Aorta (tissue), 5 donors: ENCODE measurements around the gene DMC1. TPM values are rescaled to one million over a fixed set of nuclear protein-coding genes. Genes with fewer than 3 reads are reported as not detected.

Experiments
- ATAC-seq: fragments of 200-7000 bp; cut with Tn5 transposase; one replicate; pipeline ENCODE4 v1.9.1; 2022; ENCODE audit warnings: moderate library complexity; ENCODE audit not compliant: low FRiP score
- DNase-seq, 2 donors: peaks; one replicate each; pipeline ENCODE4 v3.0.0-alpha.2; 2020
- H3K27ac ChIP-seq, 2 donors: one replicate each; pipeline ENCODE4 v1.5.1; 2013; ENCODE audit warnings: low read length in 2 of 2, mild to moderate bottlenecking in 2 of 2, moderate library complexity in 2 of 2, control low read depth in 1 of 2, inconsistent platforms in 1 of 2, low read depth in 1 of 2
- H3K27me3 ChIP-seq, 2 donors: one replicate each; pipeline ENCODE4 v1.6.1; 2013; ENCODE audit warnings: control low read depth in 1 of 2, low read length in 1 of 2, mild to moderate bottlenecking in 1 of 2, moderate library complexity in 1 of 2; ENCODE audit not compliant: insufficient read depth in 2 of 2, control insufficient read depth in 1 of 2
- H3K36me3 ChIP-seq, 2 donors: one replicate each; pipeline ENCODE4 v1.6.1; 2013; ENCODE audit warnings: control low read depth in 1 of 2, low read length in 1 of 2, mild to moderate bottlenecking in 1 of 2; ENCODE audit not compliant: insufficient read depth in 2 of 2, control insufficient read depth in 1 of 2
- H3K4me1 ChIP-seq, 2 donors: one replicate each; pipeline ENCODE4 v1.6.1; 2013; ENCODE audit warnings: low read length in 2 of 2, control low read depth in 1 of 2, mild to moderate bottlenecking in 1 of 2, moderate library complexity in 1 of 2; ENCODE audit not compliant: insufficient read depth in 2 of 2, control insufficient read depth in 1 of 2
- H3K4me3 ChIP-seq, 2 donors: one replicate each; pipeline ENCODE4 v1.5.1; 2013; ENCODE audit warnings: low read length in 2 of 2, control low read depth in 1 of 2, mild to moderate bottlenecking in 1 of 2
- H3K9me3 ChIP-seq: one replicate; pipeline ENCODE4 v1.6.1; 2013; ENCODE audit warnings: mild to moderate bottlenecking, low read length; ENCODE audit not compliant: control insufficient read depth
- WGBS, 2 donors: extraction: QIAGEN DNeasy Blood & Tissue Kit; methylation state at CpG; one replicate each; pipeline ENCODE4 v1.1.7; 2013; 5-methylcytosine and 5-hydroxymethylcytosine counted together
- intact Hi-C, 2 donors: fragments of 100-400 bp; cut with DNase I; formaldehyde crosslinking; loops; one replicate each; pipeline versions ENCODE4 v1.14.2 to v1.15.0; 2022
- polyA plus RNA-seq, 2 donors: library from polyadenylated mRNA; stranded (reverse); fragments of 200-250 nt; gene quantifications; one replicate each; pipeline ENCODE4 v1.2.3, GENCODE V29; 2013
- total RNA-seq, 2 donors: library from RNA; stranded (reverse); fragmentation: NEBNext Ultra II Directional; extraction: Animal tissue kit (Norgen Biotek cat#: 25700); gene quantifications; one replicate each; pipeline ENCODE4 v1.2.1, GENCODE V29; 2021
- donor health status: healthy with polysubstance abuse.
- donor health status: Bipolar disorder and iron deficiency.
- donor health status: DM: no; HTN: no; CAD: no.
- donor health status: DM: no; HTN: no; CAD: no.
- donor health status: DM: yes; HTN: yes; CAD: no.

The DMC1 gene
- total and polyA plus RNA-seq, 4 donors = 0.84 to 2.5 (median 1.5) TPM

DNA sequence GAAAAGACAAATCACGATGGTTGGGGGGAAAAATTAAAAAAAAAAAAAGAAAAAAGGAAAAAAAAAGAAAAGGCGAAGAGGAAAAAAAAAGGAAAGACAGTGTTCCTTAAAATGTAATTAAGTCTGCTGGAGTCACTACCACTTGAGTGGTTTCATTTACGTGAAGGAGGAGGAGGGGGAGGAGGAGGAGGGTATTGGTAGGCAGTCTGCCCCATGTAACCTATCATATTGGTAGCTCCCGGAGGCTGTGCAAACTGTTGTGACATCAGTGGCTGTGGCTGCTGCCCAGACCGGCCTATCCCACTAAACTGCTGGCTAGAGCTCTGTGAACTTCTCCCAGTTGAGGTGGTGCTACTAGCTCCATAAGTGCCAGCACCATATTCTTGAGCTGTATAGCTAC, 84.2 kb downstream of the DMC1 start:
- intact Hi-C loops = no loop called here
- H3K27ac ChIP-seq = no peak overlapping the region
- H3K9me3 ChIP-seq = no peaks in the 10 kb centered on the region

DNA sequence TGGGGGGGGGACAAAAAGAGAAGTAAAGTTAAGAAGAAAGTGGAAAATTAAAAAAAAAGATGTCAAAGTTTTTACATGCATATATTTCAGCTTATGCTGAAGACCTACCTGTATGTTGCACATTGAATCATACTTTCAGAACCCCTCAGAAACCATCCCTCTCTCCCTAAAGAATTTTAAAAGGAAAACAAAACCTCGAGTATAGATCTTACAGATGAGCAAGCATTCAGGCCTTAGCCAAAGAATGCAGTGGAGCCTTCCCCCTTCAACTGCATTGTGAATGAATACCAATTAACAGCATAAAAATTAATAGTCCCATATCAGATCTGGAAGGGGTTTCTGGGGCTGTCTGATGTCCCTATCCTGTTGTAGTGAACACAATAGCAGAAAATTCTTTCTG, 85.7 kb downstream of the DMC1 start:
- H3K27me3 ChIP-seq = no peaks in the 10 kb centered on the region
- H3K27ac ChIP-seq = no peak overlapping the region
- H3K36me3 ChIP-seq = peaks cover 16 to 17% of the 10 kb centered on the region in 2 donors
- ATAC-seq (no peak), DNase-seq (no peak)
- H3K9me3 ChIP-seq = no peaks in the 10 kb centered on the region
- intact Hi-C loops = no loop called here
- no peaks in the 10 kb centered on the region for H3K4me1 ChIP-seq
- WGBS, 2 donors = 34 to 41% methylated on average over 1 of the region's 1 CpG
- no peak overlapping the region for H3K4me3 ChIP-seq

More for the DNA sequence above, 84.2 kb downstream of the DMC1 start:
- ATAC-seq (peak; percentile 17), DNase-seq (no peak)
- Histone ChIP-seq H3K4me1 (no peaks in the 10 kb centered on the region), H3K4me3 (no peak overlapping the region), H3K36me3 (peaks cover 16 to 19% of the 10 kb centered on the region in 2 donors), H3K27me3 (no peaks in the 10 kb centered on the region)
- WGBS, 2 donors = 40 to 49% methylated on average over 5 of the region's 5 CpGs

DNA sequence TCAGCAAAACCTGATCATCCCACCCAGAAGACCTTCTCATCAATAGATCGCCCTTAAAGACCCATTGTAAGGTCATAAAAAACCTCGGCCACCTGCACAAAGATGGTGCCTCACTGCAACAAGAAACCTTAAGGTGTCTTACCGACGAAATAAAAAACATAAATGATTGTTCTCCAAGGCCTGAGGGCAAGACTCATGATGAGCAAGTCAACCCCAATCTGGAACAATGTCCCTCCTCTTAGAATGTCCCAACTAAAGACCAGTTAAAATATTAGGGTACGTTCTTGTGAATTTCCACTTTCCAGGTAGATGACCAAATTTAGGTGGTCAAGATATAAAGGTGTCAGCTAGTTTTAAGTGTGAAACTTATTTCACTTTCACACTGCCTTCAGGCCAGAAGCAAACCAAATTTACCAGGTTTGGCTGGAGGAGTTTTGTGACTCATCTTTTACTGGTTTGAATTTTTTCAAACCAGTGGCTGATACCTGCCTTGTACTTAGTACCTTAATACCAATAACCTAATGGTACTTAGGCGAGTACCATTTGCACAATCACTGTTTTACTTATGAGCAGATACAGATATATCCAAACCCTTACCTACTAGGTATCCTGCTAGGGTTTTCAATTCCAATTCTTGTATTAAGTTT, 87.2 kb downstream of the DMC1 start:
- Histone ChIP-seq H3K4me1 (no peaks in the 10 kb centered on the region), H3K4me3 (no peak overlapping the region), H3K36me3 (peaks cover 13 to 14% of the 10 kb centered on the region in 2 donors), H3K9me3 (no peaks in the 10 kb centered on the region), H3K27me3 (no peaks in the 10 kb centered on the region), H3K27ac (no peak overlapping the region)
- intact Hi-C loops = no loop called here
- DNase-seq (no peak), ATAC-seq (no peak)
- WGBS, 2 donors = 93 to 95% methylated on average over 6 of the region's 6 CpGs

- H3K27me3 ChIP-seq = no peaks in the 10 kb centered on the region
- no peak for DNase-seq
- peaks cover 13% of the 10 kb centered on the region in 2 donors for H3K36me3 ChIP-seq
- 83 to 84% methylated on average over 8 of the region's 8 CpGs for WGBS, 2 donors
- no peak overlapping the region for H3K27ac ChIP-seq
- no peak overlapping the region for H3K4me3 ChIP-seq
- no peak for ATAC-seq
- intact Hi-C loops = no loop called here
- no peaks in the 10 kb centered on the region for H3K9me3 ChIP-seq
- H3K4me1 ChIP-seq = no peaks in the 10 kb centered on the region
These were observed 88.1 kb downstream of the DMC1 start for GRCh38 chr22:38481871-38482332.

DNA sequence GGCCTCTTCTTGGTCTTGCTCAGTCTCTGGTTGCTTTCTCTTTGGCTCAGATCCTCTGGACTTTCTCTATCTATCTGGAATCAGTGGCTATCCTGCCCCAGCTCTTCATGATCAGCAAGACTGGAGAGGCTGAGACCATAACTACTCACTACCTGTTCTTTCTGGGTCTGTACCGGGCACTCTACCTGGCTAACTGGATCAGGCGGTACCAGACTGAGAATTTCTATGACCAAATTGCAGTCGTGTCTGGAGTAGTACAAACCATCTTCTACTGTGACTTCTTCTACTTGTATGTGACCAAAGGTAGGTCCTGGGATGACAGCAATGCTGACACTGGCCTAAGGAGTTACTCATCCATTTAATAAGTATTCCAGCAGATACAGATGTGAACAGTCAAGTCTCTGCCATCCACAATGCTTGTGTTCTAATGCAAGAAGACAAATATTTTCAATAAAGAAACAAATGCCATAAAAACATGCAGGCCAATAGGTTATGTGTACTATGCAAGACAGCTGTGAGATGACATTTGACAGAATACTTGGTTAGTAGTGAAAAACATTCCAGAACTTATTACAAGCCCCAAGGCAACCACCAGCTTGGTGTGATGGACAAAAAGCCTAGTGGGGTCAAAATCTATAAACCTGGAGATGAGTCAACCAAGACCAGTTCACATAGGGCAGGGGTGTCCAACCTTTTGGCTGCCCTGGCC, 88.7 kb downstream of the DMC1 start:
- no peaks in the 10 kb centered on the region for H3K9me3 ChIP-seq
- ATAC-seq = no peak
- H3K4me1 ChIP-seq = no peaks in the 10 kb centered on the region
- H3K36me3 ChIP-seq = peaks cover 13% of the 10 kb centered on the region in 2 donors
- DNase-seq = no peak
- H3K4me3 ChIP-seq = no peak overlapping the region
- no peaks in the 10 kb centered on the region for H3K27me3 ChIP-seq
- H3K27ac ChIP-seq = no peak overlapping the region
- WGBS, 2 donors = 87 to 88% methylated on average over 3 of the region's 3 CpGs
- intact Hi-C loops = no loop called here

- Histone ChIP-seq H3K4me3 (no peak overlapping the region), H3K4me1 (no peaks in the 10 kb centered on the region), H3K27ac (no peak overlapping the region), H3K27me3 (no peaks in the 10 kb centered on the region), H3K36me3 (peaks cover 8 to 11% of the 10 kb centered on the region in 2 donors), H3K9me3 (no peaks in the 10 kb centered on the region)
- ATAC-seq = no peak
- intact Hi-C loops = no loop called here
- no peak for DNase-seq
- 78 to 83% methylated on average over 7 of the region's 7 CpGs for WGBS, 2 donors
These were observed 90.7 kb downstream of the DMC1 start for GRCh38 chr22:38479096-38479837.

DNA sequence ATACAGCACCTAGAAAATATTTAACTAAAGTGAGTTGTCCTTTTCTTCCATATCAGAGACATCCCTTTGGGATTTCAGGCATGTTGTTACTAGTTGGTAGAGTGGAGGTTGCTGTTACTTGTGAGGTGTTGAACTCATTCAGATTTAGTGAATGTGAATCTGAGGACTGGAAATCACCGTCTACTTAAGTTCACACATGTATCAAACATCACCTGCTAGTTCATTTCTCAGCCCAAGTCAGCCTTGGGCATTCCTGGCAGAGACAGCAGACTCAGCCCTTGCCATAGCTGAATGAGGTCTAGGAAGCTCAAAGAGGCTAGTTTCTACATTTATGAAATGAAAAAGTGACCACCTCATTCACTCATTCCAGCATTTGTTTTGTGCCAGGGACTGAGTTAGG, 92.4 kb downstream of the DMC1 start:
- no peaks in the 10 kb centered on the region for H3K27me3 ChIP-seq
- no peak overlapping the region for H3K27ac ChIP-seq
- H3K4me3 ChIP-seq = no peak overlapping the region
- intact Hi-C loops = no loop called here
- H3K4me1 ChIP-seq = no peaks in the 10 kb centered on the region
- H3K36me3 ChIP-seq = peaks cover 2 to 4% of the 10 kb centered on the region in 2 donors
- ATAC-seq (no peak), DNase-seq (no peak)
- H3K9me3 ChIP-seq = no peaks in the 10 kb centered on the region
- WGBS, 2 donors = 76 to 81% methylated on average over 1 of the region's 1 CpG

- Histone ChIP-seq H3K36me3 (no peaks in the 10 kb centered on the region), H3K4me1 (no peaks in the 10 kb centered on the region), H3K4me3 (no peak overlapping the region), H3K9me3 (no peaks in the 10 kb centered on the region), H3K27ac (no peak overlapping the region), H3K27me3 (no peaks in the 10 kb centered on the region)
- ATAC-seq (no peak), DNase-seq (peak in 1 of 2 donors; percentile 49)
- intact Hi-C loops = no loop called here
- WGBS, 2 donors = 59 to 67% methylated on average over 10 of the region's 10 CpGs
These were observed 95.9 kb downstream of the DMC1 start for GRCh38 chr22:38474003-38474607.
